Peyer's patch (tissue), 4 donors: Measurements from ENCODE around the gene TGFB2. TPM values are rescaled to one million over a fixed set of nuclear protein-coding genes. Genes with fewer than 3 reads are reported as not detected.

Experiments used
- DNase-seq, 3 donors: peaks; one replicate each; pipeline ENCODE4 v3.0.0-alpha.2; 2017 to 2019
- H3K27ac ChIP-seq, 4 donors: fragments of 200-600 bp; sonication (generic); one replicate each; pipeline ENCODE4 v1.5.1; 2016 to 2019
- H3K27me3 ChIP-seq, 2 donors: fragments of 200-600 bp; sonication (generic); one replicate each; pipeline ENCODE4 v1.5.1; 2019
- H3K36me3 ChIP-seq, 3 donors: fragments of 200-600 bp; sonication (generic); one replicate each; pipeline ENCODE4 v1.5.1; 2016 to 2019
- H3K4me1 ChIP-seq, 4 donors: fragments of 200-600 bp; sonication (generic); one replicate each; pipeline ENCODE4 v1.5.1; 2016 to 2019
- H3K4me3 ChIP-seq, 4 donors: fragments of 200-600 bp; sonication (generic); 1 replicate in 3 of 4; 2 replicates in 1 of 4; pipeline ENCODE4 v1.5.1; 2016 to 2019; ENCODE audit warnings: mild to moderate bottlenecking in 1 of 4
- H3K9me3 ChIP-seq, 4 donors: fragments of 200-600 bp; sonication (generic); one replicate each; pipeline ENCODE4 v1.5.1; 2016 to 2019; ENCODE audit warnings: mild to moderate bottlenecking in 1 of 4
- CTCF ChIP-seq, 6 experiments: fragments of 450-650 bp in 4 of 6; fragments of 200-600 bp in 2 of 6; sonication (generic) in 1 of 6; IDR thresholded peaks; one replicate each; pipeline ENCODE4 v1.5.1; 2017 to 2019; ENCODE audit warnings: antibody characterized with exemption in 6 of 6, mild to moderate bottlenecking in 3 of 6, moderate library complexity in 1 of 6
- POLR2A ChIP-seq, 2 donors: fragments of 450-650 bp; IDR thresholded peaks; one replicate each; pipeline ENCODE4 v1.5.1; 2017; ENCODE audit warnings: antibody characterized with exemption in 2 of 2, mild to moderate bottlenecking in 2 of 2, moderate library complexity in 2 of 2
- total RNA-seq, 4 donors: library from RNA; depleted of rRNA; stranded (reverse); fragments of >200 nt; gene quantifications; one replicate each; pipeline ENCODE4 v1.1.0, GENCODE V29; 2016

Gene TGFB2
- total RNA-seq, 4 donors from 2014 or later, result 0.28 to 1.7 (median 0.54) TPM; not detected in 1

GRCh38 chr1:218345673-218346390, 696 bp downstream of the TGFB2 start:
- no peaks in the 10 kb centered on the region for H3K36me3 ChIP-seq
- H3K4me3 ChIP-seq, result peak overlapping the region; percentile 40 to 66 (median 58)
- peak overlapping the region in 3 of 4 donors; percentile 60 to 80 (median 62) for H3K27ac ChIP-seq
- H3K4me1 ChIP-seq, result peaks cover 0 to 14% (median 2%) of the 10 kb centered on the region in 4 donors
- peaks cover 0 to 8% of the 10 kb centered on the region in 2 donors for H3K27me3 ChIP-seq
- no peak for TF ChIP-seq CTCF (IDR thresholded peaks at IDR 0.05)
- no peak for TF ChIP-seq POLR2A (IDR thresholded peaks at IDR 0.05)
- peak in 1 of 3 donors; percentile 63 for DNase-seq
- no peaks in the 10 kb centered on the region for H3K9me3 ChIP-seq

- Histone ChIP-seq H3K4me1 (peaks cover 0 to 14% (median 2%) of the 10 kb centered on the region in 4 donors), H3K36me3 (no peaks in the 10 kb centered on the region), H3K27me3 (peaks cover 0 to 8% of the 10 kb centered on the region in 2 donors), H3K27ac (peak overlapping the region; percentile 19 to 80 (median 54)), H3K9me3 (no peaks in the 10 kb centered on the region), H3K4me3 (peak overlapping the region; percentile 40 to 66 (median 58))
- DNase-seq, result peak in 2 of 3 donors; percentile 49 to 57
- no peak for TF ChIP-seq CTCF (IDR thresholded peaks at IDR 0.05)
- TF ChIP-seq POLR2A (IDR thresholded peaks at IDR 0.05), result no peak
Observed at GRCh38 chr1:218346391-218347204, 1.5 kb downstream of the TGFB2 start.

- H3K27me3 ChIP-seq, result peaks cover 0 to 8% of the 10 kb centered on the region in 2 donors
- H3K27ac ChIP-seq, result peak overlapping the region; percentile 19 to 80 (median 54)
- no peak for TF ChIP-seq CTCF (IDR thresholded peaks at IDR 0.05)
- TF ChIP-seq POLR2A (IDR thresholded peaks at IDR 0.05), result no peak
- peak overlapping the region; percentile 40 to 66 (median 58) for H3K4me3 ChIP-seq
- peaks cover 0 to 14% (median 2%) of the 10 kb centered on the region in 4 donors for H3K4me1 ChIP-seq
- H3K36me3 ChIP-seq, result no peaks in the 10 kb centered on the region
- no peak for DNase-seq
- no peaks in the 10 kb centered on the region for H3K9me3 ChIP-seq
Observed at GRCh38 chr1:218347336-218347722, 2.2 kb downstream of the TGFB2 start.

GRCh38 chr1:218347723-218348627, 2.8 kb downstream of the TGFB2 start:
- Histone ChIP-seq H3K27me3 (peaks cover 0 to 8% of the 10 kb centered on the region in 2 donors), H3K36me3 (no peaks in the 10 kb centered on the region), H3K4me3 (peak overlapping the region; percentile 40 to 66 (median 58)), H3K27ac (peak overlapping the region in 3 of 4 donors; percentile 19 to 80 (median 61)), H3K4me1 (peaks cover 0 to 14% (median 2%) of the 10 kb centered on the region in 4 donors), H3K9me3 (no peaks in the 10 kb centered on the region)
- DNase-seq, result no peak
- TF ChIP-seq CTCF (IDR thresholded peaks at IDR 0.05) (no peak), POLR2A (IDR thresholded peaks at IDR 0.05) (no peak)

- TF ChIP-seq CTCF (IDR thresholded peaks at IDR 0.05), result no peak
- no peak for TF ChIP-seq POLR2A (IDR thresholded peaks at IDR 0.05)
- H3K4me1 ChIP-seq, result peaks cover 0 to 14% (median 2%) of the 10 kb centered on the region in 4 donors
- H3K9me3 ChIP-seq, result no peaks in the 10 kb centered on the region
- no peak for DNase-seq
- H3K4me3 ChIP-seq, result no peak overlapping the region
- peak overlapping the region in 2 of 4 donors; percentile 6 to 80 for H3K27ac ChIP-seq
- H3K36me3 ChIP-seq, result no peaks in the 10 kb centered on the region
- H3K27me3 ChIP-seq, result peaks cover 0 to 8% of the 10 kb centered on the region in 2 donors
Observed at GRCh38 chr1:218348628-218349071, 3.5 kb downstream of the TGFB2 start.
